A673 (cell line): ENCODE data around the gene REV3L. TPM values are rescaled to one million over a fixed set of nuclear protein-coding genes. Genes with fewer than 3 reads are reported as not detected.

ENCODE experiments used
- BruUV-seq: library from RNA; stranded (reverse); fragments of 400-500 nt; replicated peaks from 2 replicates; lab custom pipeline; 2021; lab: Mats Ljungman, UMichigan
- CTCF ChIA-PET: fragments of 300-600 bp; sonication (Branson Sonifier 250); formaldehyde crosslinking; loops from one replicate; lab custom pipeline; 2022; ENCODE audit warnings: antibody characterized with exemption; lab: Charles Lee
- POLR2A ChIA-PET: fragments of 300-600 bp; sonication (Branson Sonifier 250); formaldehyde crosslinking; loops from one replicate; lab custom pipeline; 2022; ENCODE audit warnings: antibody characterized with exemption; ENCODE audit not compliant: low non-redundant PET; lab: Charles Lee
- DNase-seq: peaks from one replicate; pipeline ENCODE4 v3.0.0-alpha.2; 2015; ENCODE audit warnings: low spot score
- H3K27ac ChIP-seq: fragments of 200-600 bp; sonication (generic); 2 replicates; pipeline ENCODE4 v1.5.1; 2016; ENCODE audit warnings: mixed run types, low read depth, mild to moderate bottlenecking, mixed read lengths, antibody characterized with exemption, low read length; ENCODE audit not compliant: poor library complexity, severe bottlenecking
- H3K27me3 ChIP-seq: fragments of 200-600 bp; sonication (generic); replicated peaks from 2 replicates; pipeline ENCODE4 v1.6.1; 2017; ENCODE audit warnings: mixed run types, low read depth, mild to moderate bottlenecking, mixed read lengths, antibody characterized with exemption, low read length; ENCODE audit not compliant: insufficient read depth, poor library complexity
- H3K36me3 ChIP-seq: fragments of 200-600 bp; sonication (generic); 2 replicates; pipeline ENCODE4 v1.6.1; 2016; ENCODE audit warnings: mixed run types, mild to moderate bottlenecking, mixed read lengths, antibody characterized with exemption, low read length; ENCODE audit not compliant: insufficient read depth, poor library complexity, severe bottlenecking
- H3K4me1 ChIP-seq: fragments of 200-600 bp; sonication (generic); 2 replicates; pipeline ENCODE4 v1.6.1; 2017; ENCODE audit warnings: mixed run types, mild to moderate bottlenecking, mixed read lengths, antibody characterized with exemption, low read length; ENCODE audit not compliant: insufficient read depth, poor library complexity, severe bottlenecking
- H3K4me3 ChIP-seq: fragments of 200-600 bp; sonication (generic); 2 replicates; pipeline ENCODE4 v1.5.1; 2016; ENCODE audit warnings: low read depth, mixed run types, mild to moderate bottlenecking, mixed read lengths, low read length; ENCODE audit not compliant: poor library complexity, severe bottlenecking
- H3K9me3 ChIP-seq: fragments of 200-600 bp; sonication (generic); 2 replicates; pipeline ENCODE4 v1.6.1; 2016; ENCODE audit warnings: mixed run types, low read depth, mild to moderate bottlenecking, mixed read lengths, antibody characterized with exemption, low read length; ENCODE audit not compliant: poor library complexity, severe bottlenecking
- EZH2 ChIP-seq: fragments of 200-600 bp; sonication (generic); IDR thresholded peaks from 2 replicates; pipeline ENCODE4 v1.6.1; 2017; ENCODE audit warnings: borderline replicate concordance, low read depth, mild to moderate bottlenecking, mixed read lengths, antibody characterized with exemption, low read length; ENCODE audit not compliant: poor library complexity, severe bottlenecking
- intact Hi-C: fragments of 100-400 bp; cut with micrococcal nuclease; formaldehyde crosslinking; loops from one replicate; pipeline ENCODE4 v1.10.0; 2022; ENCODE audit not compliant: unreplicated experiment
- total RNA-seq: library from RNA; stranded (reverse); gene quantifications from 2 replicates; pipeline ENCODE4 v1.2.3, GENCODE V29; 2021
- TF ChIP-seq, protein P1 (sequence below): fragments of 300-800, 200-600 bp; sonication (generic); conservative IDR thresholded peaks from 2 replicates; pipeline ENCODE4 v1.5.1; 2017; ENCODE audit warnings: low read depth, mild to moderate bottlenecking, antibody characterized with exemption, low read length, moderate library complexity, mixed read lengths

Gene REV3L
- total RNA-seq, 1 experiment from 2014 or later: 24.0 TPM

DNA sequence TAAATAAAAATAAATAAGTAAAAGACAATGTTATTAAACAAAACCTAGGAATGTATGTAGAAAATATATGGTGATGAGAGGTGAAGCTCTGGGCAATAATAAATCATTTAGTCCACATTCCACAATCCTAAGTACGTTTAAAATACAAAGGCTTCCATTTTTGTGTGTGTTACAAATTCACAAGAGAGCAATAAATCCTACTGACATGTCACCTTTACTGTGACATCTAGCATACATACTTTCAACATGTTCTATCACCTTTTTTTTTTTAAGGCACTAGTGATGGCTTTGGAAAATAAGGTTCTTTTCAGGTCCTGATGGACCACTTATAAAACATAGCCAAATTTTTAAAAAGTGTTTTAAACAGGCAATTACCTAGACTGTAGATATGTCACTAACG lies 12.0 kb downstream of the REV3L start:
- BruUV-seq: no TSS peak
- Histone ChIP-seq H3K4me3 (no peak overlapping the region), H3K9me3 (no peaks in the 10 kb centered on the region), H3K27ac (no peak overlapping the region), H3K27me3 (no peaks in the 10 kb centered on the region), H3K4me1 (peaks cover 8% of the 10 kb centered on the region), H3K36me3 (no peaks in the 10 kb centered on the region)
- intact Hi-C loops: no loop called here
- POLR2A ChIA-PET: no interaction called here
- CTCF ChIA-PET: no interaction called here
- DNase-seq: no peak
- no peak for TF ChIP-seq EZH2

DNA sequence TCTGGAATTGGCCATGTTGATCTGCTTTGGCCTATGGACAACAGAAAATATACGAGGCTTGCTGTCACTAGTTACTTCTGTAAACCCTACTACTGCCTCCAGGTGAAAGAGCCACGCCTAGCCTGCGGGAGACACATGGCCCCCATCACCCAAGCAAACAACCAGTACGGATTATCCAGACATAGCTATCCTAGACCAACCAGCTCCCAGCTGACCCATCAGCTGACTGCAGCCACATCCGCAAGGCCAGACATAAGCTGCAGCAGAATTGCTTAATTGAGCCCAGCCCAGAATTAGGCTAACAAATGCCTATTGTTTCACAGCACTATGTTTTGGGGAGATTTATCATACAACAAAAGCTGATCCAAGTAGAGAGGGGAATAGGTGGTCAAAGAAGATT lies 13.5 kb downstream of the REV3L start:
- Histone ChIP-seq H3K4me3 (no peak overlapping the region), H3K27ac (no peak overlapping the region), H3K36me3 (no peaks in the 10 kb centered on the region), H3K9me3 (no peaks in the 10 kb centered on the region), H3K4me1 (peaks cover 8% of the 10 kb centered on the region), H3K27me3 (no peaks in the 10 kb centered on the region)
- CTCF ChIA-PET: no interaction called here
- POLR2A ChIA-PET: no interaction called here
- DNase-seq: no peak
- no TSS peak for BruUV-seq
- intact Hi-C loops: no loop called here
- TF ChIP-seq EZH2: no peak
- TF ChIP-seq, protein P1, sequence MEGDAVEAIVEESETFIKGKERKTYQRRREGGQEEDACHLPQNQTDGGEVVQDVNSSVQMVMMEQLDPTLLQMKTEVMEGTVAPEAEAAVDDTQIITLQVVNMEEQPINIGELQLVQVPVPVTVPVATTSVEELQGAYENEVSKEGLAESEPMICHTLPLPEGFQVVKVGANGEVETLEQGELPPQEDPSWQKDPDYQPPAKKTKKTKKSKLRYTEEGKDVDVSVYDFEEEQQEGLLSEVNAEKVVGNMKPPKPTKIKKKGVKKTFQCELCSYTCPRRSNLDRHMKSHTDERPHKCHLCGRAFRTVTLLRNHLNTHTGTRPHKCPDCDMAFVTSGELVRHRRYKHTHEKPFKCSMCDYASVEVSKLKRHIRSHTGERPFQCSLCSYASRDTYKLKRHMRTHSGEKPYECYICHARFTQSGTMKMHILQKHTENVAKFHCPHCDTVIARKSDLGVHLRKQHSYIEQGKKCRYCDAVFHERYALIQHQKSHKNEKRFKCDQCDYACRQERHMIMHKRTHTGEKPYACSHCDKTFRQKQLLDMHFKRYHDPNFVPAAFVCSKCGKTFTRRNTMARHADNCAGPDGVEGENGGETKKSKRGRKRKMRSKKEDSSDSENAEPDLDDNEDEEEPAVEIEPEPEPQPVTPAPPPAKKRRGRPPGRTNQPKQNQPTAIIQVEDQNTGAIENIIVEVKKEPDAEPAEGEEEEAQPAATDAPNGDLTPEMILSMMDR: no peak

DNA sequence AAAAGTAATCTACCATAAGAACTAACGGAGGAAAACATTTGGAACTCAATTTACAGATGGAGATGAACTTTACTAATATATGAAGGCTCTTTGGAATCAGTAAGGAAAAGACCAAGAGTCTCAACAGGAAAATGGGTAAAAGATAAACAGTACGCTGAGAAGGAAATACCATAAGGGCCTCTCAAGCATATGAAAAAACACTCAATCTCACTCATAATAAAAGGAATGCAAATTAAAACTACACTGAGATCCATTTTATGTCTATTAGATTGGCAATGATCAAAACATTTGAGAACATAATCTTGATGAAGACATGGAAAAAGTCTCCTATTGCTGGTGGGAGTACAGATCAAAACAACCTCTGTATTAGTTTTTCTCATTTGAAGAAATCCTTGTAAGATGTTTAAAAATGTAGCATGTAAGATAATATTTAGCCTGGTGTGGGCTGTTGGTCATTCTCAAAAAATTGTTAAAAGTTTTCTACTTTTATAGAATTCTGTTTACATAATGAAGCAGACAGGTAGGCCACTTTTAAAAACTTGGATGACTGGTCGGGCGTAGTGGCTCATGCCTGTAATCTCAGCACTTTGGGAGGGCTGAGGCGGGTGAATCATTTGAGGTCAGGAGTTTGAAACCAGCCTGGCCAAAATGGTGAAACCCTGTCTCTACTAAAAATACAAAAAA lies 14.5 kb downstream of the REV3L start:
- no peak for DNase-seq
- BruUV-seq: no TSS peak
- Histone ChIP-seq H3K27ac (no peak overlapping the region), H3K27me3 (no peaks in the 10 kb centered on the region), H3K9me3 (no peaks in the 10 kb centered on the region), H3K4me3 (no peak overlapping the region), H3K4me1 (peaks cover 8% of the 10 kb centered on the region), H3K36me3 (no peaks in the 10 kb centered on the region)
- ChIA-PET POLR2A (no interaction called here), CTCF (no interaction called here)
- intact Hi-C loops: no loop called here
- TF ChIP-seq, protein P1: no peak
- TF ChIP-seq EZH2: no peak

DNA sequence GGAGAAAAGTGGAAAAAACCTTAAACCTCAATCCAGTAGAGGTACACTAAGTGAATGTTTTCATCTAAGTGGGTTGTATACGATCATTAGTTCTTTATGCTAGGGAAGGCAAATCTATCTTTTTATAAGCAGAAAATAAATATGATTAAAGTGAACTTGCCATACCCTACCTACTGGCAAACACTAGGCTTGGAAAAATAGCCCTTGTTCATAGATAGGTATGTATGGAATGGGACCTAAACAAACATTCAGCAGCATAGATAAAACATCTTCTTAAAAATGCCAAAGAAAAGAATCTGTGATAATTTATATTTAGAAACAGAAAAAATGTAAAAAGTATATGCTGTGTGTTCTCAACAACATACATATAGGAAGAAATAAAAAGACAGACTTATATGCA lies 18.8 kb downstream of the REV3L start:
- Histone ChIP-seq H3K9me3 (peaks cover 10% of the 10 kb centered on the region), H3K36me3 (peaks cover 15% of the 10 kb centered on the region), H3K27me3 (no peaks in the 10 kb centered on the region), H3K4me1 (peaks cover 5% of the 10 kb centered on the region), H3K4me3 (no peak overlapping the region), H3K27ac (no peak overlapping the region)
- ChIA-PET CTCF (no interaction called here), POLR2A (no interaction called here)
- intact Hi-C loops: no loop called here
- TF ChIP-seq, protein P1: no peak
- no peak for TF ChIP-seq EZH2
- BruUV-seq: no TSS peak
- no peak for DNase-seq
